Activated naive CD4-positive, alpha-beta T cell treated with anti-CD3 and anti-CD28 coated beads, Interleukin-2, amount 50 U/mL, for 72 hours (primary cell): ENCODE measurements around the gene ADAT1. TPM values are rescaled to one million over a fixed set of nuclear protein-coding genes. Genes with fewer than 3 reads are reported as not detected.
"Not testable (repeated sequence)": the region's sequence is repeated elsewhere in the genome, so short reads cannot be mapped to it uniquely, and the experiment has no call there.

Source experiments
- ATAC-seq, 2 donors: fragments of 150-1000 bp; cut with Tn5 transposase; 2 replicates each; pipeline ENCODE4 v1.10.0; 2021; ENCODE audit warnings: mild to moderate bottlenecking in 2 of 2, moderate library complexity in 2 of 2
- DNase-seq, 2 donors: peaks; one replicate each; pipeline ENCODE4 v3.0.0; 2021 to 2022; ENCODE audit warnings: low spot score in 2 of 2
- H3K27ac Mint-ChIP-seq, 2 donors: one replicate each; pipeline ENCODE4 v1.8.0; 2022; ENCODE audit warnings: mild to moderate bottlenecking in 2 of 2, mixed read lengths in 2 of 2
- H3K36me3 Mint-ChIP-seq, 2 donors: one replicate each; pipeline ENCODE4 v1.8.0; 2022; ENCODE audit warnings: mixed read lengths in 2 of 2
- H3K9me3 Mint-ChIP-seq, 2 donors: one replicate each; pipeline ENCODE4 v1.8.0; 2022; ENCODE audit warnings: mixed read lengths in 2 of 2
- total RNA-seq, 2 donors: library from RNA; stranded (reverse); gene quantifications; one replicate each; pipeline ENCODE4 v1.2.3, GENCODE V29; 2022

The ADAT1 gene
- total RNA-seq, 2 donors from 2014 or later, result 39.0 to 44.8 TPM

- DNase-seq, result no peak
- Mint-ChIP-seq H3K27ac (peak overlapping the region; percentile 47 to 67), H3K9me3 (no peaks in the 10 kb centered on the region), H3K36me3 (peaks cover 6 to 16% of the 10 kb centered on the region in 2 donors)
- ATAC-seq, result peak; percentile 84 to 85
Observed at GRCh38 chr16:75593825-75594820, 29.0 kb downstream of the ADAT1 start.

- Mint-ChIP-seq H3K36me3 (peaks cover 6 to 16% of the 10 kb centered on the region in 2 donors), H3K9me3 (no peaks in the 10 kb centered on the region), H3K27ac (peak overlapping the region; percentile 10 to 67)
- ATAC-seq (no peak), DNase-seq (no peak)
Observed at GRCh38 chr16:75593308-75593707, 29.8 kb downstream of the ADAT1 start.

- not testable (repeated sequence) for DNase-seq, H3K36me3 Mint-ChIP-seq, H3K27ac Mint-ChIP-seq, H3K9me3 Mint-ChIP-seq, ATAC-seq
Observed at GRCh38 chr16:75591927-75592326, 31.2 kb downstream of the ADAT1 start.

DNA sequence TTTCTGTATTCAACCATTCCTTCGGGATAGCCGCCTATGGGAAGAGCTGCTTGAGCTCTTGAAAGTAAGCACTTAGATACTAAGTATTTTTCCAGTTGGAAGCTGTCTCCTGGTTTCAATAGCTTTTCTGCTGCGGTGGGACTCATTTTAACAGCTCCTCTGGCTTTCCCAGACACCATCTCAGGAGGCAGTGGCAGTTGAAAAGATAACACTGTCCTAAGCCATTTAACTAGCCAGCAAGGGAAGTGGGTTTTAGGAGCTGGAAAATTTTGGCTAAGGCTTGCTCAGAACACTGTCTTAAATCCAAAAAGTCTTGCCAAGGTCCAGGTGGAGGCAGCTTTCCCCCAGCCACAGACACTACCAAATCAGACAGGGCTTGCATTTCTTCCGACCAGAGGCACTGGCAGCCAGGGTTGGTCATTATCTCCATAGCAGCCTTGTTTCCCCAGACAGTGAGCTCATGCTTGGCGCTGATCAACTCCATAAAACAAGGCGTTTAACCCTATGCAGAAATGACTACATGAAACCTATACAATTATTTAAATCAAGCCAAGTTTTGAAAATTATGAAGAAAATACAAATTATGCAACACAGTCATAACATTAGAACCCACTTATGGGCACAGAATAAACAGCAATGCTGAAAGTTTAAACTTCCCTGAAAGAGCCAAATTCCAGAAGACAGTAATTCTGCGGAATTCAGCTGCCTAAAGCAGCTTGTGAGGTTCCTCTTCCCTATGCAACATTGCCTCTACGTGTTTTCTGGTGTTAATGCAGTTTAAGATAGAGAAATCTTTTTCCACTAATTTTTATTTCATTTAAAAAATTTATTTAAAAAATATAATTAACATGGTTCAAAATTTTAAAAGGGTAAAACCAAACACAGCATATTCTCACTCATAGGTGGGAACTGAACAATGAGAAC is 31.9 kb downstream of the ADAT1 start:
- Mint-ChIP-seq H3K36me3 (no peaks in the 10 kb centered on the region), H3K9me3 (no peaks in the 10 kb centered on the region)
- no peak for ATAC-seq

DNA sequence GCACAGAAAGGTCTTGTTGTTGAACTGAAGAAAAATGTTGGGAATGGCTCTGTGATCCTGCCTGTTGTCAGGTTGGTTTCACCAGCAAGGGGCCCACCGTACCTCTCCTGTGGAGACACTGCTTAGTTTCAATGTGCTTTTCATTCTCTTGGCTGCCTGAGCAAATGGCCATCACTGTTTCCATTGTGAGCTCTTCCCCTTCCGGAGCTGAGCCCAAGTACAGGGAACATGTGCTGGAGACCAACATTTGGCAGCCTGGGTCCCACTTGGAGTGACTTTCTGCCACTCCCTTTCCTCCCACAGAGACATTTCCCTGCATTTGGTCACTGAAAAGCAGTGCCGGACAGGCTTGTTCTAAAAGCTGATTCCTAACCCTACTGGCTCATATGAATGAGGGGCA is 33.8 kb downstream of the ADAT1 start:
- Mint-ChIP-seq H3K27ac (no peak overlapping the region), H3K36me3 (no peaks in the 10 kb centered on the region), H3K9me3 (no peaks in the 10 kb centered on the region)
- ATAC-seq (no peak), DNase-seq (no peak)

More for the DNA sequence above, 31.9 kb downstream of the ADAT1 start:
- DNase-seq, result no peak
- H3K27ac Mint-ChIP-seq, result no peak overlapping the region

GRCh38 chr16:75588716-75589115 is 34.4 kb downstream of the ADAT1 start:
- DNase-seq (no peak), ATAC-seq (no peak)
- Mint-ChIP-seq H3K36me3 (no peaks in the 10 kb centered on the region), H3K9me3 (no peaks in the 10 kb centered on the region), H3K27ac (no peak overlapping the region)

GRCh38 chr16:75584108-75584507 is 39.0 kb downstream of the ADAT1 start:
- ATAC-seq (no peak), DNase-seq (no peak)
- H3K36me3 Mint-ChIP-seq, result peaks cover 1 to 4% of the 10 kb centered on the region in 2 donors

DNA sequence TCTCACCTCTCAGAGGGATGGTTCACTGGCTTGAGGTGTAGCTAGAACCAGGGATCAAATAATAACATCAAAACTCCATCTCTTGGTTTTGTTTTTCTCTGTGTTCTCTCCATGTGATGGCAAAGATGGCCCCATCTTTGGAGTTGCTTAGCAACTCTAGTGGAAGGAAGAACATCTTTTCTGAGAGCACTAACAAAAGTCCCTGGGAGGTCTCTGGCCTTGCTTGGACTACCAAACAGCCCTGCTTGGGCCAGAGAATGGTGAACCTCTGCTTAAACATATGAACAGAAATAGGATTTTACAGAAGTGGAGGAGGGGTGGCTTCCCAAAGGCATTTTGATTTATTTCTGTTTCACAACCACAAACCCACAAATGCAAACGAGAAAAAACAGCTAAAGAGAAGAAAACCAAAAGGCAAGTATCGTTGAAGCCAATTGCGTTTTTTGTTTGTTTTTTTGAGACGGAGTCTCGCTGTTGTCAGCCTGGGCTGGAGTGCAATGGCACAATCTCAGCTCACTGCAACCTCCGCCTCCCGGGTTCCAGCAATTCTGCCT is 43.7 kb downstream of the ADAT1 start:
- Mint-ChIP-seq H3K9me3 (no peaks in the 10 kb centered on the region), H3K27ac (peak overlapping the region; percentile 68 to 74), H3K36me3 (peaks cover 8 to 12% of the 10 kb centered on the region in 2 donors)
- no peak for ATAC-seq
- no peak for DNase-seq

More at GRCh38 chr16:75584108-75584507, 39.0 kb downstream of the ADAT1 start:
- no peaks in the 10 kb centered on the region for H3K9me3 Mint-ChIP-seq
- H3K27ac Mint-ChIP-seq, result peak overlapping the region in 1 of 2 donors; percentile 22

- peak in 1 of 2 donors; percentile 47 for ATAC-seq
- Mint-ChIP-seq H3K9me3 (no peaks in the 10 kb centered on the region), H3K27ac (peak overlapping the region; percentile 74 to 82), H3K36me3 (peaks cover 8 to 12% of the 10 kb centered on the region in 2 donors)
- no peak for DNase-seq
Observed at GRCh38 chr16:75578725-75579124, 44.4 kb downstream of the ADAT1 start.

- peaks cover 8 to 12% of the 10 kb centered on the region in 2 donors for H3K36me3 Mint-ChIP-seq
Observed at GRCh38 chr16:75578212-75578611, 44.9 kb downstream of the ADAT1 start.

GRCh38 chr16:75576384-75576811 is 46.7 kb downstream of the ADAT1 start:
- ATAC-seq (peak in 1 of 2 donors; percentile 16), DNase-seq (no peak)
- Mint-ChIP-seq H3K36me3 (peaks cover 8 to 12% of the 10 kb centered on the region in 2 donors), H3K9me3 (no peaks in the 10 kb centered on the region), H3K27ac (no peak overlapping the region)

More at GRCh38 chr16:75578212-75578611, 44.9 kb downstream of the ADAT1 start:
- H3K9me3 Mint-ChIP-seq, result no peaks in the 10 kb centered on the region
- peak overlapping the region; percentile 74 to 82 for H3K27ac Mint-ChIP-seq
- DNase-seq (no peak), ATAC-seq (no peak)

DNA sequence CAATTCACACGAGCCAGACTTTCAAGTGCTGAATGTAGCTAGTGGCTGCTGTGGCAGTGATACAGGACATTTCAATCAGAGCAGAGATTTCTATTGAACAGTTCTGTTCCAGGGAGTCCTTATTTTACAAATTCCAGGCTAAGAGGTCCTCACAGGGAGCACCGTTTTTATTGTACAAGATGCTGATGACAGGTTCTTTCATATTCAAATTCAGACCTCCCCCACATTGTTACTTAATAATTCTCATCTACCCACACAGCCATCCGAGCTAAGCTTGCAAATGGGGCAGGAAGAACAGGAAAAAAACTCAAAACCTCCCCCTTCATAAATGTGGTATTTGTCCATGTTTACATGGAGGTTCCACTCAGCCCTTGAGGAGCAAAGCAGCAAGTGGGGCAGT is 47.1 kb downstream of the ADAT1 start:
- no peak for DNase-seq

DNA sequence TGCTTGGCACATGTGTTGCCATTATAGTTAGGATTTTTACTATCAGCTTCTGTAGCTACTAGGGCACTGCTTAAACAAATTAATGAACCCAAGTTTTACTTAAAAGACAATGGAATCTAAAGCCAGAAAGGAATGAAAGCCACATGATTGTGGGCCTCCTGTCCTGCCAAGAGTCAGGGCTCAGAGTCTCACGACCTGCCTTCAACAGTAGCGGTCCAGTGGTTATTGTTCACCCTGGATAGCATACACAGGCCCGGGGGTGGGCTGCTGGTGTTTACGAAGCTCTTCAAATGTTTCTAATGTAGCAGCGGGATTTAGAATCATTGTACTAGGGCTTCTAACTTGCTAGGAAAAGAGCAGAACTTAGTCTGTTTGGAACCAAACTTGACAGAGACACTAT is 49.1 kb downstream of the ADAT1 start:
- ATAC-seq (no peak), DNase-seq (no peak)
- Mint-ChIP-seq H3K9me3 (no peaks in the 10 kb centered on the region), H3K27ac (peak overlapping the region; percentile 50 to 53), H3K36me3 (peaks cover 5 to 7% of the 10 kb centered on the region in 2 donors)

More for the DNA sequence above, 47.1 kb downstream of the ADAT1 start:
- no peak for ATAC-seq
- H3K27ac Mint-ChIP-seq, result no peak overlapping the region
- H3K9me3 Mint-ChIP-seq, result no peaks in the 10 kb centered on the region
- peaks cover 8 to 12% of the 10 kb centered on the region in 2 donors for H3K36me3 Mint-ChIP-seq

GRCh38 chr16:75572864-75573542 is 50.1 kb downstream of the ADAT1 start:
- no peak overlapping the region for H3K27ac Mint-ChIP-seq
- no peaks in the 10 kb centered on the region for H3K36me3 Mint-ChIP-seq
- H3K9me3 Mint-ChIP-seq, result no peaks in the 10 kb centered on the region
- ATAC-seq (no peak), DNase-seq (no peak)

GRCh38 chr16:75570396-75571065 is 52.5 kb downstream of the ADAT1 start:
- ATAC-seq, result no peak
- H3K9me3 Mint-ChIP-seq, result no peaks in the 10 kb centered on the region

More at GRCh38 chr16:75570396-75571065, 52.5 kb downstream of the ADAT1 start:
- H3K27ac Mint-ChIP-seq, result no peak overlapping the region
- DNase-seq, result no peak
- H3K36me3 Mint-ChIP-seq, result no peaks in the 10 kb centered on the region
